Measurements from ENCODE around the gene CSMD2.

DNA sequence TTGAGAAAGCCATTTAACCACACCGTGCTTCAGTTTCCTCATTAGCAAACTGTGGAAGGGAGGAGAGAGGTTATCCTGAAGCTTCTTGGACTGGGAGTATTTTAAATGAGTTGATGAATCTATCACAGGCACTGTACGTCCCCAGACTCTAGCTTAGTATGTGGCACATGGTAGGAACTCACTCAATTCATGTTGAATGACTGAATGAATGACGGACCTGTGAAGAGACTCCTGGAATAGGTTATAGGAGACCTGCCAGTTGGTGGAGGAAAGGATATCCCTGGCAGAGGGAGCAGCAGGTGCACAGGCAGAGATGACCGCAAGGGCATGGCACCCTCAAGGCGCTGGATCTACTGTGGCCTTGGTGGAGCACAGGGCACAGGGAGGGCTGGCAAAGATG, 182.6 kb downstream of the CSMD2 start:
- TF ChIP-seq CTCF (IDR thresholded peaks at IDR 0.05 in 4 of 5, conservative IDR thresholded peaks at IDR 0.05 in 1 of 5) (no peak), POLR2A (IDR thresholded peaks at IDR 0.05) (no peak)

Measured in gastrocnemius medialis (tissue), 4 donors.